GM12878 (cell line): Measurements from ENCODE around the gene JKAMP. TPM values are rescaled to one million over a fixed set of nuclear protein-coding genes. Genes with fewer than 3 reads are reported as not detected.

Experiments
- ATAC-seq: fragments of 200-7000 bp; cut with Tn5 transposase; 3 replicates; pipeline ENCODE4 v1.9.1; 2020; ENCODE audit warnings: mild to moderate bottlenecking, moderate library complexity
- BruUV-seq: library from RNA; stranded (reverse); fragments of 400-500 nt; replicated peaks from 2 replicates; lab custom pipeline; 2021; lab: Mats Ljungman, UMichigan
- CTCF ChIA-PET: fragments of 300-600 bp; sonication (Branson Sonifier 250); formaldehyde crosslinking; extraction: SDS; loops from one replicate; lab custom pipeline; 2021; ENCODE audit warnings: inconsistent platforms; lab: Yijun Ruan, JAX
- POLR2A ChIA-PET: fragments of 350-600 bp; formaldehyde crosslinking; extraction: SDS; loops from one replicate; lab custom pipeline; 2021; ENCODE audit warnings: inconsistent platforms; lab: Charles Lee
- RAD21 ChIA-PET: fragments of 300-600 bp; sonication (Branson Sonifier 250); formaldehyde crosslinking; loops from one replicate; lab custom pipeline; 2023; ENCODE audit warnings: antibody characterized with exemption; ENCODE audit not compliant: unreplicated experiment; lab: Charles Lee
- SMC1A ChIA-PET: fragments of 300-600 bp; sonication (Branson Sonifier 250); formaldehyde crosslinking; loops from one replicate; lab custom pipeline; 2023; ENCODE audit not compliant: unreplicated experiment, uncharacterized antibody; lab: Charles Lee
- DNase-seq: peaks from one replicate; pipeline ENCODE4 v3.0.0-alpha.2; 2011; ENCODE audit warnings: low read depth, low spot score
- FAIRE-seq: peaks from 3 replicates; lab custom pipeline; 2011; peaks lifted over from hg19 to GRCh38; lab: Jason Lieb, UNC
- H2AFZ ChIP-seq: 2 replicates; pipeline ENCODE4 v1.6.0; 2011; ENCODE audit warnings: low read depth, low read length, control low read depth; ENCODE audit not compliant: control insufficient read depth
- H3K27ac ChIP-seq: 2 replicates; pipeline ENCODE4 v1.5.1; 2011; ENCODE audit warnings: control low read depth; ENCODE audit not compliant: control insufficient read depth, insufficient read depth
- H3K27me3 ChIP-seq, 2 experiments: replicated peaks in 1 of 2; 2 replicates each; pipeline versions ENCODE4 v1.6.0 to v1.6.1; 2011; ENCODE audit warnings: low read length in 1 of 2; ENCODE audit not compliant: control insufficient read depth in 2 of 2, insufficient read depth in 2 of 2
- H3K36me3 ChIP-seq, 2 experiments: 2 replicates each; pipeline ENCODE4 v1.5.1; 2011; ENCODE audit warnings: low read length in 1 of 2; ENCODE audit not compliant: control insufficient read depth in 2 of 2, insufficient read depth in 2 of 2
- H3K4me1 ChIP-seq: 2 replicates; pipeline ENCODE4 v1.6.1; 2011; ENCODE audit warnings: mild to moderate bottlenecking, low read length, moderate library complexity, mixed read lengths; ENCODE audit not compliant: control insufficient read depth, insufficient read depth
- H3K4me2 ChIP-seq: 2 replicates; pipeline ENCODE4 v1.6.0; 2011; ENCODE audit warnings: control low read depth; ENCODE audit not compliant: control insufficient read depth, insufficient read depth
- H3K4me3 ChIP-seq: fragments of 200-600 bp; sonication (generic); 2 replicates; pipeline ENCODE4 v1.5.1; 2016
- H3K79me2 ChIP-seq: 2 replicates; pipeline ENCODE4 v1.6.0; 2011; ENCODE audit warnings: low read length; ENCODE audit not compliant: control insufficient read depth, insufficient read depth
- H3K9ac ChIP-seq: 2 replicates; pipeline ENCODE4 v1.8.0; 2011; ENCODE audit warnings: low read length, control low read depth, mixed read lengths; ENCODE audit not compliant: control insufficient read depth, insufficient read depth
- H3K9me3 ChIP-seq: replicated peaks from 3 replicates; pipeline ENCODE4 v1.5.1; 2011; ENCODE audit warnings: mild to moderate bottlenecking, low read length; ENCODE audit not compliant: control insufficient read depth, insufficient read depth
- H4K20me1 ChIP-seq: 2 replicates; pipeline ENCODE4 v1.6.0; 2011; ENCODE audit not compliant: control insufficient read depth, insufficient read depth
- EGR1 ChIP-seq, 2 experiments: IDR thresholded peaks; 1 replicate in 1 of 2; 2 replicates in 1 of 2; pipeline ENCODE4 v1.6.1; 2011 to 2012; ENCODE audit warnings: low read depth in 2 of 2, low read length in 2 of 2, borderline replicate concordance in 1 of 2, mild to moderate bottlenecking in 1 of 2, moderate library complexity in 1 of 2
- ESRRA ChIP-seq: IDR thresholded peaks from 2 replicates; pipeline ENCODE4 v1.6.1; 2012; ENCODE audit warnings: mild to moderate bottlenecking, low read length, improper control_type of control experiment
- NR2C1 ChIP-seq: fragments of 450-650 bp; IDR thresholded peaks from 2 replicates; pipeline ENCODE4 v1.6.1; 2017; ENCODE audit warnings: antibody characterized with exemption, mild to moderate bottlenecking, moderate library complexity
- RAD21 ChIP-seq: IDR thresholded peaks from 2 replicates; pipeline ENCODE4 v1.6.1; 2011; ENCODE audit warnings: mild to moderate bottlenecking, low read depth, low read length, moderate library complexity; ENCODE audit not compliant: insufficient read depth
- RELA ChIP-seq: fragments of 450-650 bp; IDR thresholded peaks from 2 replicates; pipeline ENCODE4 v1.8.0; 2014; ENCODE audit warnings: borderline replicate concordance; ENCODE audit not compliant: partially characterized antibody
- ZBTB4 ChIP-seq: fragments of 450-650 bp; formaldehyde crosslinking; IDR thresholded peaks from 2 replicates; pipeline ENCODE4 v1.4.0; 2022; ENCODE audit warnings: mild to moderate bottlenecking, moderate library complexity
- ZNF687 ChIP-seq: fragments of 450-650 bp; IDR thresholded peaks from 2 replicates; pipeline ENCODE4 v1.6.1; 2017; ENCODE audit warnings: mild to moderate bottlenecking, moderate library complexity
- WGBS: methylation state at CpG from one replicate; pipeline ENCODE4 v1.1.6; 2016; ENCODE audit warnings: low lambda C conversion rate; ENCODE audit not compliant: insufficient replicate concordance, insufficient coverage; ENCODE audit errors: missing lambda C conversion rate; 5-methylcytosine and 5-hydroxymethylcytosine counted together
- in situ Hi-C: fragments of 300-500 bp; cut with MboI; formaldehyde crosslinking; loops from 9 replicates; pipeline ENCODE4 v1.14.3; 2018; ENCODE audit warnings: mixed read lengths
- intact Hi-C: fragments of 100-400 bp; cut with micrococcal nuclease; formaldehyde crosslinking; loops from one replicate; pipeline ENCODE4 v1.14.2; 2022; ENCODE audit not compliant: unreplicated experiment
- polyA plus RNA-seq, 11 experiments: library from polyadenylated mRNA; depleted of rRNA in 4 of 11; unstranded in 6 of 11; stranded (reverse) in 5 of 11; fragments of >200 nt; fragmentation: Nextera tagmentation in 4 of 11; fragmentation: Illumina TruSeq in 1 of 11; extraction: Ambion mirVana in 4 of 11; extraction: Trizol in 1 of 11; gene quantifications; 1 replicate in 1 of 11; 2 replicates in 10 of 11; pipeline versions ENCODE4 v1.2.1 to v1.2.3, GENCODE V29; 2011 to 2016; ENCODE audit warnings: inconsistent platforms in 2 of 11, missing spikeins in 2 of 11, low read depth in 1 of 11
- total RNA-seq, 4 experiments: library from RNA; depleted of rRNA in 3 of 4; stranded (reverse); fragments of >200 nt in 3 of 4; fragmentation: Illumina TruSeq in 1 of 4; extraction: Trizol in 1 of 4; gene quantifications; 2 replicates each; pipeline versions ENCODE4 v1.2.1 to v1.2.3, GENCODE V29; 2013 to 2021
- TF ChIP-seq, protein P1 (sequence below): fragments of 450-650 bp; IDR thresholded peaks from 2 replicates; pipeline ENCODE4 v1.6.1; 2016; ENCODE audit warnings: mild to moderate bottlenecking, moderate library complexity, borderline replicate concordance
- TF ChIP-seq, protein P2 (sequence below): fragments of 450-650 bp; IDR thresholded peaks from 2 replicates; pipeline ENCODE4 v1.6.1; 2016; ENCODE audit warnings: mild to moderate bottlenecking

Gene JKAMP
- total and polyA plus RNA-seq, 10 of the 15 experiments (the other 5 are each of a cell fraction or from before 2014, with no cell fraction given), result 18.2 to 129 (median 46.6) TPM

DNA sequence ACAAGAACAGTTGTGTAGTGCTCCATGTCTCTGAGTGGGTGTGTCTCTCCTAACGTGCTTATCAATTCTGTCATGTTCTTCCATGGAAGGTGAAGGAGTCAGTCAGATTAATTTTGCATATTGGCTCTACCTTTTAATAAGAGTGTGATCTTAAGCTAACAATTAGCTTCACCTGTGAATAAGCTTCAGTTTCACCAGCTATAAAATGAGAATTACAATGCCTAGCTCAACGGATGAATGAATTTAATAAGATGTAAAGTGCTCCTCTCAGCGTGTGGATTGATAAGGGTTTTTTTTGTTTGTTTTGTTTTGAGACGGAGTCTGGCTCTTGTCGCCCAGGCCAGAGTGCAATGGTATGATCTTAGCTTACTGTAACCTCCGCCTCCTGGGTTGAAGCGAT, 59.6 kb downstream of the JKAMP start:
- ChIA-PET CTCF (interaction anchor here (0.7 to 1.8 kb wide), 5 partner anchors 15 to 53 kb away, joined by 3 to 9 read pairs (median 4); no protein-coding TSS in a partner anchor), RAD21 (interaction anchor here (0.7 to 1.4 kb wide), 3 partner anchors 26 to 284 kb away, joined by 3 read pairs; partner anchors contain the start of gene CCDC175), SMC1A (interaction anchor here (1.1 to 1.2 kb wide), 2 partner anchors 10 to 34 kb away, joined by 3 to 4 read pairs; no protein-coding TSS in a partner anchor), POLR2A (no interaction called here)
- 32% methylated on average over 7 of the region's 7 CpGs for WGBS
- no peak overlapping the region for H3K27ac ChIP-seq
- TF ChIP-seq ESRRA, result no peak
- TF ChIP-seq NR2C1, result no peak
- TF ChIP-seq, protein P1, sequence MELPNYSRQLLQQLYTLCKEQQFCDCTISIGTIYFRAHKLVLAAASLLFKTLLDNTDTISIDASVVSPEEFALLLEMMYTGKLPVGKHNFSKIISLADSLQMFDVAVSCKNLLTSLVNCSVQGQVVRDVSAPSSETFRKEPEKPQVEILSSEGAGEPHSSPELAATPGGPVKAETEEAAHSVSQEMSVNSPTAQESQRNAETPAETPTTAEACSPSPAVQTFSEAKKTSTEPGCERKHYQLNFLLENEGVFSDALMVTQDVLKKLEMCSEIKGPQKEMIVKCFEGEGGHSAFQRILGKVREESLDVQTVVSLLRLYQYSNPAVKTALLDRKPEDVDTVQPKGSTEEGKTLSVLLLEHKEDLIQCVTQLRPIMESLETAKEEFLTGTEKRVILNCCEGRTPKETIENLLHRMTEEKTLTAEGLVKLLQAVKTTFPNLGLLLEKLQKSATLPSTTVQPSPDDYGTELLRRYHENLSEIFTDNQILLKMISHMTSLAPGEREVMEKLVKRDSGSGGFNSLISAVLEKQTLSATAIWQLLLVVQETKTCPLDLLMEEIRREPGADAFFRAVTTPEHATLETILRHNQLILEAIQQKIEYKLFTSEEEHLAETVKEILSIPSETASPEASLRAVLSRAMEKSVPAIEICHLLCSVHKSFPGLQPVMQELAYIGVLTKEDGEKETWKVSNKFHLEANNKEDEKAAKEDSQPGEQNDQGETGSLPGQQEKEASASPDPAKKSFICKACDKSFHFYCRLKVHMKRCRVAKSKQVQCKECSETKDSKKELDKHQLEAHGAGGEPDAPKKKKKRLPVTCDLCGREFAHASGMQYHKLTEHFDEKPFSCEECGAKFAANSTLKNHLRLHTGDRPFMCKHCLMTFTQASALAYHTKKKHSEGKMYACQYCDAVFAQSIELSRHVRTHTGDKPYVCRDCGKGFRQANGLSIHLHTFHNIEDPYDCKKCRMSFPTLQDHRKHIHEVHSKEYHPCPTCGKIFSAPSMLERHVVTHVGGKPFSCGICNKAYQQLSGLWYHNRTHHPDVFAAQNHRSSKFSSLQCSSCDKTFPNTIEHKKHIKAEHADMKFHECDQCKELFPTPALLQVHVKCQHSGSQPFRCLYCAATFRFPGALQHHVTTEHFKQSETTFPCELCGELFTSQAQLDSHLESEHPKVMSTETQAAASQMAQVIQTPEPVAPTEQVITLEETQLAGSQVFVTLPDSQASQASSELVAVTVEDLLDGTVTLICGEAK, result no peak
- TF ChIP-seq, protein P2, sequence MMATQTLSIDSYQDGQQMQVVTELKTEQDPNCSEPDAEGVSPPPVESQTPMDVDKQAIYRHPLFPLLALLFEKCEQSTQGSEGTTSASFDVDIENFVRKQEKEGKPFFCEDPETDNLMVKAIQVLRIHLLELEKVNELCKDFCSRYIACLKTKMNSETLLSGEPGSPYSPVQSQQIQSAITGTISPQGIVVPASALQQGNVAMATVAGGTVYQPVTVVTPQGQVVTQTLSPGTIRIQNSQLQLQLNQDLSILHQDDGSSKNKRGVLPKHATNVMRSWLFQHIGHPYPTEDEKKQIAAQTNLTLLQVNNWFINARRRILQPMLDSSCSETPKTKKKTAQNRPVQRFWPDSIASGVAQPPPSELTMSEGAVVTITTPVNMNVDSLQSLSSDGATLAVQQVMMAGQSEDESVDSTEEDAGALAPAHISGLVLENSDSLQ, result no peak
- TF ChIP-seq EGR1 (IDR thresholded peaks at IDR 0.05; ENCODE audit: borderline replicate concordance in 1 of 2, low read depth in 2 of 2, low read length in 2 of 2), result no peak
- no peak for TF ChIP-seq ZNF687
- no peak for TF ChIP-seq RAD21
- TF ChIP-seq RELA, result no peak
- TF ChIP-seq ZBTB4 (CRISPR knock-in tag), result no peak
- H4K20me1 ChIP-seq, result no peaks in the 10 kb centered on the region
- in situ Hi-C loops, result no loop called here
- no peaks in the 10 kb centered on the region for H3K79me2 ChIP-seq
- BruUV-seq, result no TSS peak
- no peaks in the 10 kb centered on the region for H3K9me3 ChIP-seq
- H3K27me3 ChIP-seq, result no peaks in the 10 kb centered on the region
- H3K9ac ChIP-seq, result no peak overlapping the region
- no peak for FAIRE-seq
- intact Hi-C loops, result no loop called here
- no peak for ATAC-seq
- H2AFZ ChIP-seq, result no peak overlapping the region
- H3K4me2 ChIP-seq, result no peak overlapping the region
- H3K4me3 ChIP-seq, result no peak overlapping the region
- no peaks in the 10 kb centered on the region for H3K36me3 ChIP-seq
- DNase-seq, result no peak
- H3K4me1 ChIP-seq, result no peaks in the 10 kb centered on the region
